Right lobe of liver (tissue), 4 donors: Measurements from ENCODE around the gene TPM4.
"Not testable (repeated sequence)": the region's sequence is repeated elsewhere in the genome, so short reads cannot be mapped to it uniquely, and the experiment has no call there.

Source experiments
- POLR2A ChIP-seq: fragments of 450-650 bp; IDR thresholded peaks from one replicate; pipeline ENCODE4 v1.6.1; 2017; ENCODE audit warnings: antibody characterized with exemption, mild to moderate bottlenecking
- TF ChIP-seq, protein P1 (sequence below), 4 donors: fragments of 200-600 bp in 3 of 4; fragments of 450-650 bp in 1 of 4; IDR thresholded peaks; one replicate each; pipeline versions ENCODE4 v1.5.1 to v1.8.0; 2016 to 2022; ENCODE audit warnings: antibody characterized with exemption in 4 of 4, mild to moderate bottlenecking in 2 of 4
- donor health status: DM: no; HTN: no; CAD: no.
- donor health status: DM: no; HTN: no; CAD: no.
- donor health status: DM: no; HTN: yes; CAD: no.

DNA sequence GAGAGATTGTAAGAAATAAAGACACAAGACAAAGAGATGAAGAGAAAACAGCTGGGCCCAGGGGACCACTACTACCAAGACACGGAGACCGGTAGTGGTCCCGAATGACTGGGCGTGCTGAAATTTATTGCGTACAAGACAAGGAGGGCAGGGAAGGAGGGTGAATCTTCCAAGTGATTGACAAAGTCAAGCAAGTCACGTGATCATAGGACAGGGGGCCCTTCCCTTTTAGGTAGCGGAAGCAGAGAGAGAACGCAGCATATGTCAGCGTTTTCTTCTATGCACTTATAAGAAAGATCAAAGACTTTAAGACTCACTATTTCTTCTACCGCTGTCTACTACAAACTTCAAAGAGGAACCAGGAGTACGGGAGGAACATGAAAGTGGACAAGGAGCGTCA, 46.1 kb upstream of the TPM4 start:
- TF ChIP-seq, protein P1, sequence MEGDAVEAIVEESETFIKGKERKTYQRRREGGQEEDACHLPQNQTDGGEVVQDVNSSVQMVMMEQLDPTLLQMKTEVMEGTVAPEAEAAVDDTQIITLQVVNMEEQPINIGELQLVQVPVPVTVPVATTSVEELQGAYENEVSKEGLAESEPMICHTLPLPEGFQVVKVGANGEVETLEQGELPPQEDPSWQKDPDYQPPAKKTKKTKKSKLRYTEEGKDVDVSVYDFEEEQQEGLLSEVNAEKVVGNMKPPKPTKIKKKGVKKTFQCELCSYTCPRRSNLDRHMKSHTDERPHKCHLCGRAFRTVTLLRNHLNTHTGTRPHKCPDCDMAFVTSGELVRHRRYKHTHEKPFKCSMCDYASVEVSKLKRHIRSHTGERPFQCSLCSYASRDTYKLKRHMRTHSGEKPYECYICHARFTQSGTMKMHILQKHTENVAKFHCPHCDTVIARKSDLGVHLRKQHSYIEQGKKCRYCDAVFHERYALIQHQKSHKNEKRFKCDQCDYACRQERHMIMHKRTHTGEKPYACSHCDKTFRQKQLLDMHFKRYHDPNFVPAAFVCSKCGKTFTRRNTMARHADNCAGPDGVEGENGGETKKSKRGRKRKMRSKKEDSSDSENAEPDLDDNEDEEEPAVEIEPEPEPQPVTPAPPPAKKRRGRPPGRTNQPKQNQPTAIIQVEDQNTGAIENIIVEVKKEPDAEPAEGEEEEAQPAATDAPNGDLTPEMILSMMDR (IDR thresholded peaks at IDR 0.05) = not testable (repeated sequence)
- TF ChIP-seq POLR2A = not testable (repeated sequence)
